ENCODE data around the gene USP46. TPM values are rescaled to one million over a fixed set of nuclear protein-coding genes. Genes with fewer than 3 reads are reported as not detected.
A peak's percentile ranks its signal among the peaks of the same experiment; 100 is the strongest.

The USP46 gene
- total and polyA plus RNA-seq, 2 of the 4 experiments (the other 2 are of a cell fraction): 9.3 to 15.4 TPM

GRCh38 chr4:52566136-52567031, 92.7 kb downstream of the USP46 start:
- H3K9ac ChIP-seq (ENCODE audit: low read depth, low read length): no peak overlapping the region
- in situ Hi-C loops (cut with MboI; ENCODE audit: low sequenced_read_pairs) (no loop called here), intact Hi-C loops (cut with micrococcal nuclease) (no loop called here), dilution Hi-C loops (cut with HindIII; ENCODE audit: low sequenced_read_pairs, unreplicated experiment) (no loop called here)
- peak; percentile 56 for ATAC-seq (ENCODE audit: low read depth)
- H2BK20ac ChIP-seq (ENCODE audit: low read depth, low read length): peak overlapping the region; percentile 50
- H3K4me2 ChIP-seq (ENCODE audit: low read depth, low read length): peak overlapping the region; percentile 21; the same call in 1 of the 2 replicates
- 0 out of 2 replicates have a peak overlapping the region, but pooled peaks have one; percentile 42 for H3K14ac ChIP-seq (replicated peaks; ENCODE audit: low read depth, low read length)
- TF ChIP-seq CHD1 (IDR thresholded peaks at IDR 0.05; ENCODE audit: low read depth, low read length) (no peak), FOS (IDR thresholded peaks at IDR 0.05; ENCODE audit: low read depth, low read length) (peak; percentile 43; the same call in 1 of the 2 replicates), CEBPB (IDR thresholded peaks at IDR 0.05; ENCODE audit: low read depth, low read length) (peak; percentile 54; the same call in 1 of the 2 replicates), POLR2A (IDR thresholded peaks at IDR 0.05; ENCODE audit: low read depth, low read length) (no peak)
- H4K20me1 ChIP-seq (ENCODE audit: insufficient read depth, low read length): no peaks in the 10 kb centered on the region
- H3K56ac ChIP-seq (ENCODE audit: extremely low read depth, insufficient read depth, low read length): peak overlapping the region; percentile 20; the same call in 1 of the 2 replicates
- H2AK9ac ChIP-seq (replicated peaks; ENCODE audit: low read depth, low read length, poor library complexity): no peak overlapping the region
- no peaks in the 10 kb centered on the region for H3K36me3 ChIP-seq (ENCODE audit: control insufficient read depth, insufficient read depth, low read length)
- no peak overlapping the region for H2AFZ ChIP-seq (replicated peaks; ENCODE audit: low read length, poor library complexity)
- H3K9me1 ChIP-seq (ENCODE audit: insufficient read depth, low read length): peaks cover 1% of the 10 kb centered on the region
- BruUV-seq (replicated peaks): no TSS peak
- peak overlapping the region; percentile 36 for H2BK120ac ChIP-seq (ENCODE audit: low read depth, low read length)
- 0 out of 2 replicates have a peak overlapping the region, but pooled peaks have one; percentile 22 for H4K91ac ChIP-seq (ENCODE audit: insufficient read depth, low read depth, low read length)
- H3K18ac ChIP-seq (ENCODE audit: low read depth, low read length): peak overlapping the region; percentile 90
- peak; percentile 67 for DNase-seq
- H3K79me1 ChIP-seq (ENCODE audit: low read depth in 1 of 2, low read length in 2 of 2): no peaks in the 10 kb centered on the region
- ChIA-PET POLR2A (ENCODE audit: unreplicated experiment) (no interaction called here), CTCF (no interaction called here)
- H3K4me1 ChIP-seq (ENCODE audit: control insufficient read depth, insufficient read depth, low read length): peaks cover 10% of the 10 kb centered on the region
- H4K8ac ChIP-seq (ENCODE audit: low read depth in 2 of 2, low read length in 2 of 2): peak overlapping the region; percentile 3 to 32; a peak in 1 of 4 replicates
- H3K27me3 ChIP-seq (ENCODE audit: control insufficient read depth, insufficient read depth, low read length): no peaks in the 10 kb centered on the region
- peak overlapping the region; percentile 17; the same call in 1 of the 3 replicates for H2BK15ac ChIP-seq (ENCODE audit: low read depth, low read length)
- peak overlapping the region; percentile 54 for H3K27ac ChIP-seq (ENCODE audit: insufficient read depth, low read length)
- WGBS, 2 experiments (ENCODE audit: extremely low coverage in 2 of 2, insufficient read length in 1 of 2): no CpG with 5 or more reads among the region's 2 CpGs
- no peaks in the 10 kb centered on the region for H3K9me3 ChIP-seq (ENCODE audit: control insufficient read depth, insufficient read depth, low read length)
- peak overlapping the region; percentile 38; the same call in 1 of the 2 replicates for H2AK5ac ChIP-seq (ENCODE audit: low read depth, low read length)
- peak overlapping the region; percentile 37 for H2BK5ac ChIP-seq (ENCODE audit: low read depth, low read length, poor library complexity, severe bottlenecking)
- no peak overlapping the region for H3K4me3 ChIP-seq (ENCODE audit: insufficient read depth, low read depth, low read length)
- peak overlapping the region; percentile 24 for H3K4ac ChIP-seq (ENCODE audit: low read depth, low read length)
- peak overlapping the region; percentile 85; the same call in 1 of the 2 replicates for H4K5ac ChIP-seq (ENCODE audit: low read depth, low read length)
- H3K23ac ChIP-seq (ENCODE audit: low read depth, low read length): peak overlapping the region; percentile 41; the same call in 1 of the 2 replicates
